Neural cell (in vitro differentiated cells): ENCODE data around the gene PRKCZ. TPM values are rescaled to one million over a fixed set of nuclear protein-coding genes. Genes with fewer than 3 reads are reported as not detected.
A peak's percentile ranks its signal among the peaks of the same experiment; 100 is the strongest.

Experiments
- H2AFZ ChIP-seq: fragments of 200-600, 300-800 bp; sonication (generic), shearing (Covaris generic); 2 replicates; pipeline ENCODE4 v1.6.0; 2014; ENCODE audit warnings: low read depth, mild to moderate bottlenecking, antibody characterized with exemption, low read length, moderate library complexity
- H3F3A ChIP-seq: fragments of 200-600 bp; shearing (Covaris generic); 2 replicates; pipeline ENCODE4 v1.6.1; 2016; ENCODE audit warnings: mild to moderate bottlenecking, moderate library complexity, mixed read lengths, antibody characterized with exemption, low read length; ENCODE audit not compliant: insufficient read depth, poor library complexity, severe bottlenecking
- H3K27ac ChIP-seq: fragments of 200-600, 300-800 bp; sonication (generic), shearing (Covaris generic); 2 replicates; pipeline ENCODE4 v1.5.1; 2014; ENCODE audit warnings: mild to moderate bottlenecking, low read length, moderate library complexity
- H3K27me3 ChIP-seq: fragments of 300-800, 200-600 bp; sonication (generic), shearing (Covaris generic); 2 replicates; pipeline ENCODE4 v1.6.0; 2014; ENCODE audit warnings: mild to moderate bottlenecking, low read depth, low read length, moderate library complexity; ENCODE audit not compliant: insufficient read depth
- H3K36me3 ChIP-seq: fragments of 300-800, 200-600 bp; sonication (generic), shearing (Covaris generic); 2 replicates; pipeline ENCODE4 v1.5.1; 2014; ENCODE audit warnings: mild to moderate bottlenecking, antibody characterized with exemption, low read length, moderate library complexity; ENCODE audit not compliant: insufficient read depth
- H3K4me2 ChIP-seq: fragments of 300-800, 200-600 bp; sonication (generic), shearing (Covaris generic); 2 replicates; pipeline ENCODE4 v1.6.0; 2014; ENCODE audit warnings: mild to moderate bottlenecking, low read length
- H3K4me3 ChIP-seq: fragments of 300-800, 200-600 bp; sonication (generic), shearing (Covaris generic); 2 replicates; pipeline ENCODE4 v1.5.1; 2014; ENCODE audit warnings: mild to moderate bottlenecking, low read length, moderate library complexity
- H3K79me2 ChIP-seq: fragments of 200-600 bp; shearing (Covaris generic); replicated peaks from 2 replicates; pipeline ENCODE4 v1.6.0; 2014; ENCODE audit warnings: mild to moderate bottlenecking, low read length, moderate library complexity; ENCODE audit not compliant: insufficient read depth
- H3K9ac ChIP-seq: fragments of 300-800, 200-600 bp; sonication (generic), shearing (Covaris generic); 2 replicates; pipeline ENCODE4 v1.6.1; 2016; ENCODE audit warnings: mild to moderate bottlenecking, low read length, mixed read lengths
- H3K9me2 ChIP-seq: fragments of 200-600 bp; shearing (Covaris generic); 2 replicates; pipeline ENCODE4 v1.6.1; 2016; ENCODE audit warnings: mild to moderate bottlenecking, low read length, mixed read lengths; ENCODE audit not compliant: insufficient read depth
- H3K9me3 ChIP-seq: fragments of 200-600, 300-800 bp; sonication (generic), shearing (Covaris generic); 2 replicates; pipeline ENCODE4 v1.6.1; 2016; ENCODE audit warnings: mild to moderate bottlenecking, mixed run types, low read length, moderate library complexity, mixed read lengths
- H4K20me1 ChIP-seq: fragments of 200-600 bp; shearing (Covaris generic); 2 replicates; pipeline ENCODE4 v1.6.1; 2016; ENCODE audit warnings: mild to moderate bottlenecking, mixed run types; ENCODE audit not compliant: insufficient read depth
- CTCF ChIP-seq: fragments of 450-650 bp; IDR thresholded peaks from 2 replicates; pipeline ENCODE4 v1.5.1; 2014; ENCODE audit warnings: antibody characterized with exemption, mild to moderate bottlenecking, moderate library complexity; ENCODE audit not compliant: poor library complexity, severe bottlenecking
- EP300 ChIP-seq: fragments of 450-650 bp; conservative IDR thresholded peaks from 2 replicates; pipeline ENCODE4 v1.6.1; 2014; ENCODE audit warnings: antibody characterized with exemption, mild to moderate bottlenecking, moderate library complexity; ENCODE audit not compliant: poor library complexity, severe bottlenecking
- EZH2 ChIP-seq: fragments of 200-600, 300-800 bp; shearing (Covaris generic), sonication (generic); IDR thresholded peaks from 2 replicates; pipeline ENCODE4 v1.6.1; 2014; ENCODE audit warnings: antibody characterized with exemption, low read length, borderline replicate concordance, mild to moderate bottlenecking; ENCODE audit not compliant: insufficient read depth, poor library complexity, severe bottlenecking
- MXI1 ChIP-seq: fragments of 450-650 bp; conservative IDR thresholded peaks from 2 replicates; pipeline ENCODE4 v1.6.1; 2014; ENCODE audit warnings: antibody characterized with exemption, mild to moderate bottlenecking; ENCODE audit not compliant: poor library complexity, severe bottlenecking
- POLR2AphosphoS5 ChIP-seq: IDR thresholded peaks from 2 replicates; pipeline ENCODE4 v1.6.1; 2012
- RAD21 ChIP-seq: fragments of 450-650 bp; conservative IDR thresholded peaks from 2 replicates; pipeline ENCODE4 v1.6.1; 2014; ENCODE audit warnings: antibody characterized with exemption, mild to moderate bottlenecking, moderate library complexity
- SMC3 ChIP-seq: fragments of 450-650 bp; conservative IDR thresholded peaks from 2 replicates; pipeline ENCODE4 v1.6.1; 2014; ENCODE audit warnings: antibody characterized with exemption, mild to moderate bottlenecking, moderate library complexity; ENCODE audit not compliant: poor library complexity
- TAF1 ChIP-seq: IDR thresholded peaks from 2 replicates; pipeline ENCODE4 v1.6.1; 2012; ENCODE audit warnings: low read depth
- polyA plus RNA-seq: library from polyadenylated mRNA; depleted of rRNA; stranded (reverse); fragments of >200 nt; gene quantifications from 2 replicates; pipeline ENCODE4 v1.2.3, GENCODE V29; 2014
- TF ChIP-seq, protein P1 (sequence below): IDR thresholded peaks from 2 replicates; pipeline ENCODE4 v1.6.1; 2012; ENCODE audit warnings: borderline replicate concordance

PRKCZ gene
- polyA plus RNA-seq, 1 donor from 2014 or later: 54.9 TPM

DNA sequence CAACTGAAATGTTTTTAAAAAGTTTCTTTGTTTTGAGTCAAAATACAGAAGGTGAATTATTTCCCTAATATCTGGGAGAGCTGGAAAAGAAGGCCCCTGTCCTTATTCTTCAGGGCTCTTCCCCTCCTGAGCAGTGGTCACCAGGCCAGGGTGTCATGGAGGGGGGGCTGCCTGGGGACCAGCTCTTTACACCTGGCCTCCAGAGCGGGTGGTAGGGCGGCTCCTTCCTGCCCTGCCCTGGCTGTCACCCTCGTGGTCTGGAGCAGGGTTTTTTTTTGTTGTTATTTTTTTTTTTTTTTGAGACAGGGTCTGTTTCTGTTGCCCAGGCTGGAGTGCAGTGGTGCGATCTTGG is 184.5 kb downstream of the PRKCZ start:
- Histone ChIP-seq H3K27ac (no peak overlapping the region), H3K36me3 (no peaks in the 10 kb centered on the region), H3K79me2 (peaks cover 95% of the 10 kb centered on the region), H3K9ac (peak overlapping the region; percentile 16), H3K4me2 (no peak overlapping the region), H3K9me2 (no peaks in the 10 kb centered on the region), H4K20me1 (peaks cover 59% of the 10 kb centered on the region), H3K27me3 (no peaks in the 10 kb centered on the region), H3K9me3 (no peaks in the 10 kb centered on the region), H2AFZ (no peak overlapping the region), H3K4me3 (no peak overlapping the region), H3F3A (no peaks in the 10 kb centered on the region)
- TF ChIP-seq CTCF (no peak), POLR2AphosphoS5 (no peak), EP300 (no peak), TAF1 (no peak), EZH2 (no peak), MXI1 (no peak), SMC3 (no peak), RAD21 (no peak)
- TF ChIP-seq, protein P1, sequence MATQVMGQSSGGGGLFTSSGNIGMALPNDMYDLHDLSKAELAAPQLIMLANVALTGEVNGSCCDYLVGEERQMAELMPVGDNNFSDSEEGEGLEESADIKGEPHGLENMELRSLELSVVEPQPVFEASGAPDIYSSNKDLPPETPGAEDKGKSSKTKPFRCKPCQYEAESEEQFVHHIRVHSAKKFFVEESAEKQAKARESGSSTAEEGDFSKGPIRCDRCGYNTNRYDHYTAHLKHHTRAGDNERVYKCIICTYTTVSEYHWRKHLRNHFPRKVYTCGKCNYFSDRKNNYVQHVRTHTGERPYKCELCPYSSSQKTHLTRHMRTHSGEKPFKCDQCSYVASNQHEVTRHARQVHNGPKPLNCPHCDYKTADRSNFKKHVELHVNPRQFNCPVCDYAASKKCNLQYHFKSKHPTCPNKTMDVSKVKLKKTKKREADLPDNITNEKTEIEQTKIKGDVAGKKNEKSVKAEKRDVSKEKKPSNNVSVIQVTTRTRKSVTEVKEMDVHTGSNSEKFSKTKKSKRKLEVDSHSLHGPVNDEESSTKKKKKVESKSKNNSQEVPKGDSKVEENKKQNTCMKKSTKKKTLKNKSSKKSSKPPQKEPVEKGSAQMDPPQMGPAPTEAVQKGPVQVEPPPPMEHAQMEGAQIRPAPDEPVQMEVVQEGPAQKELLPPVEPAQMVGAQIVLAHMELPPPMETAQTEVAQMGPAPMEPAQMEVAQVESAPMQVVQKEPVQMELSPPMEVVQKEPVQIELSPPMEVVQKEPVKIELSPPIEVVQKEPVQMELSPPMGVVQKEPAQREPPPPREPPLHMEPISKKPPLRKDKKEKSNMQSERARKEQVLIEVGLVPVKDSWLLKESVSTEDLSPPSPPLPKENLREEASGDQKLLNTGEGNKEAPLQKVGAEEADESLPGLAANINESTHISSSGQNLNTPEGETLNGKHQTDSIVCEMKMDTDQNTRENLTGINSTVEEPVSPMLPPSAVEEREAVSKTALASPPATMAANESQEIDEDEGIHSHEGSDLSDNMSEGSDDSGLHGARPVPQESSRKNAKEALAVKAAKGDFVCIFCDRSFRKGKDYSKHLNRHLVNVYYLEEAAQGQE: no peak

Other genes starting within 250 kb of the PRKCZ start
- 308 and 325 TPM in 2 replicates for gene GNB1, start 159.3 kb upstream of the PRKCZ start, polyA plus RNA-seq
- not detected in 2 replicates for gene CALML6, start 135.2 kb upstream of the PRKCZ start, polyA plus RNA-seq
- gene TMEM52, start 131.1 kb upstream of the PRKCZ start, polyA plus RNA-seq: 0.89 TPM in 1 of 2 replicates, not detected in the other
- gene CFAP74, start 46.6 kb upstream of the PRKCZ start, polyA plus RNA-seq: 0.22 TPM in 1 of 2 replicates, not detected in the other
- 0.70 and 0.85 TPM in 2 replicates for gene GABRD, start 31.1 kb upstream of the PRKCZ start, polyA plus RNA-seq
- gene FAAP20, start 144.4 kb downstream of the PRKCZ start, polyA plus RNA-seq: 45.3 and 53.0 TPM in 2 replicates
- gene SKI, start 177.9 kb downstream of the PRKCZ start, polyA plus RNA-seq: 4.1 and 4.9 TPM in 2 replicates